Central memory CD4-positive, alpha-beta T cell (primary cell): Measurements from ENCODE around the gene TGM1.
"Not testable (repeated sequence)": the region's sequence is repeated elsewhere in the genome, so short reads cannot be mapped to it uniquely, and the experiment has no call there.

Experiments used
- DNase-seq: peaks from one replicate; pipeline ENCODE4 v3.0.0; 2022

Gene TGM1

GRCh38 chr14:24252289-24253124 is 10.5 kb downstream of the TGM1 start:
- DNase-seq = no peak

- DNase-seq = no peak
Measured at GRCh38 chr14:24251880-24252288, 11.1 kb downstream of the TGM1 start.

GRCh38 chr14:24250354-24250753 is 12.6 kb downstream of the TGM1 start:
- no peak for DNase-seq

GRCh38 chr14:24249230-24250021 is 13.6 kb downstream of the TGM1 start:
- DNase-seq = no peak

- no peak for DNase-seq
Measured at GRCh38 chr14:24247422-24247821, 15.6 kb downstream of the TGM1 start.

- peak; percentile 37 for DNase-seq
Measured at GRCh38 chr14:24246765-24247212, 16.2 kb downstream of the TGM1 start.

- DNase-seq = not testable (repeated sequence)
Measured at GRCh38 chr14:24245350-24245749, 17.6 kb downstream of the TGM1 start.

- no peak for DNase-seq
Measured at GRCh38 chr14:24243336-24243836, 19.6 kb downstream of the TGM1 start.

GRCh38 chr14:24241829-24242443 is 21.0 kb downstream of the TGM1 start:
- DNase-seq = peak; percentile 95

- DNase-seq = no peak
Measured at GRCh38 chr14:24240110-24240918, 22.7 kb downstream of the TGM1 start.

GRCh38 chr14:24238527-24239037 is 24.4 kb downstream of the TGM1 start:
- DNase-seq = no peak

GRCh38 chr14:24238123-24238522 is 24.9 kb downstream of the TGM1 start:
- no peak for DNase-seq

- DNase-seq = no peak
Measured at GRCh38 chr14:24237463-24237955, 25.5 kb downstream of the TGM1 start.

GRCh38 chr14:24236689-24237462 is 26.1 kb downstream of the TGM1 start:
- DNase-seq = no peak

GRCh38 chr14:24235804-24236688 is 26.9 kb downstream of the TGM1 start:
- DNase-seq = no peak

GRCh38 chr14:24234095-24235005 is 28.6 kb downstream of the TGM1 start:
- DNase-seq = no peak

GRCh38 chr14:24233538-24233866 is 29.5 kb downstream of the TGM1 start:
- no peak for DNase-seq

- DNase-seq = no peak
Measured at GRCh38 chr14:24232645-24233537, 30.1 kb downstream of the TGM1 start, which contains the start of gene GMPR2. TSS of gene GMPR2 (plus strand) at chr14:24232929. CDS start at chr14:24233254, 325 bp downstream.
